Lower lobe of right lung (tissue), 2 donors: ENCODE data around the gene GPC6. TPM values are rescaled to one million over a fixed set of nuclear protein-coding genes. Genes with fewer than 3 reads are reported as not detected.

ENCODE experiments used
- ATAC-seq, 2 donors: fragments of 200-7000 bp; cut with Tn5 transposase; one replicate each; pipeline ENCODE4 v1.9.1; 2020 to 2022; ENCODE audit warnings: mild to moderate bottlenecking in 2 of 2, moderate library complexity in 2 of 2
- DNase-seq: peaks from one replicate; pipeline ENCODE4 v3.0.0-alpha.2; 2020
- H3K27ac ChIP-seq: fragments of 200-600 bp; one replicate; pipeline ENCODE4 v1.8.0; 2022
- H3K27me3 ChIP-seq: fragments of 200-600 bp; one replicate; pipeline ENCODE4 v1.8.0; 2022; ENCODE audit warnings: low read depth
- H3K36me3 ChIP-seq: fragments of 200-600 bp; one replicate; pipeline ENCODE4 v1.8.0; 2022; ENCODE audit warnings: mild to moderate bottlenecking
- H3K4me1 ChIP-seq: fragments of 200-600 bp; one replicate; pipeline ENCODE4 v1.8.0; 2022
- H3K4me3 ChIP-seq: fragments of 200-600 bp; one replicate; pipeline ENCODE4 v1.8.0; 2022; ENCODE audit warnings: mild to moderate bottlenecking
- H3K9me3 ChIP-seq: fragments of 200-600 bp; one replicate; pipeline ENCODE4 v1.8.0; 2022
- intact Hi-C: fragments of 100-400 bp; cut with DNase I; formaldehyde crosslinking; loops from one replicate; pipeline ENCODE4 v1.11.0; 2022
- total RNA-seq: library from RNA; stranded (reverse); fragmentation: NEBNext Ultra II Directional; extraction: Animal tissue kit (Norgen Biotek cat#: 25700); gene quantifications from one replicate; pipeline ENCODE4 v1.2.1, GENCODE V29; 2021
- TF ChIP-seq, protein P1 (sequence below): fragments of 200-600 bp; IDR thresholded peaks from one replicate; pipeline ENCODE4 v1.8.0; 2022; ENCODE audit warnings: antibody characterized with exemption, mild to moderate bottlenecking
- donor health status: DM: no; HTN: yes; CAD: no; lungs with severe emphysema.

The GPC6 gene
- total RNA-seq, 1 donor from 2014 or later = 5.5 TPM

GRCh38 chr13:93721483-93721882 is 494.9 kb downstream of the GPC6 start:
- no peak for ATAC-seq

GRCh38 chr13:93723316-93723715 is 496.7 kb downstream of the GPC6 start:
- H3K27me3 ChIP-seq = no peaks in the 10 kb centered on the region
- DNase-seq (no peak), ATAC-seq (no peak)
- H3K36me3 ChIP-seq = no peaks in the 10 kb centered on the region
- no peak overlapping the region for H3K27ac ChIP-seq
- intact Hi-C loops = no loop called here
- no peak overlapping the region for H3K4me3 ChIP-seq
- TF ChIP-seq, protein P1, sequence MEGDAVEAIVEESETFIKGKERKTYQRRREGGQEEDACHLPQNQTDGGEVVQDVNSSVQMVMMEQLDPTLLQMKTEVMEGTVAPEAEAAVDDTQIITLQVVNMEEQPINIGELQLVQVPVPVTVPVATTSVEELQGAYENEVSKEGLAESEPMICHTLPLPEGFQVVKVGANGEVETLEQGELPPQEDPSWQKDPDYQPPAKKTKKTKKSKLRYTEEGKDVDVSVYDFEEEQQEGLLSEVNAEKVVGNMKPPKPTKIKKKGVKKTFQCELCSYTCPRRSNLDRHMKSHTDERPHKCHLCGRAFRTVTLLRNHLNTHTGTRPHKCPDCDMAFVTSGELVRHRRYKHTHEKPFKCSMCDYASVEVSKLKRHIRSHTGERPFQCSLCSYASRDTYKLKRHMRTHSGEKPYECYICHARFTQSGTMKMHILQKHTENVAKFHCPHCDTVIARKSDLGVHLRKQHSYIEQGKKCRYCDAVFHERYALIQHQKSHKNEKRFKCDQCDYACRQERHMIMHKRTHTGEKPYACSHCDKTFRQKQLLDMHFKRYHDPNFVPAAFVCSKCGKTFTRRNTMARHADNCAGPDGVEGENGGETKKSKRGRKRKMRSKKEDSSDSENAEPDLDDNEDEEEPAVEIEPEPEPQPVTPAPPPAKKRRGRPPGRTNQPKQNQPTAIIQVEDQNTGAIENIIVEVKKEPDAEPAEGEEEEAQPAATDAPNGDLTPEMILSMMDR = no peak
- no peaks in the 10 kb centered on the region for H3K4me1 ChIP-seq
- no peaks in the 10 kb centered on the region for H3K9me3 ChIP-seq

More at GRCh38 chr13:93721483-93721882, 494.9 kb downstream of the GPC6 start:
- Histone ChIP-seq H3K4me1 (no peaks in the 10 kb centered on the region), H3K9me3 (no peaks in the 10 kb centered on the region), H3K27me3 (no peaks in the 10 kb centered on the region), H3K27ac (no peak overlapping the region), H3K4me3 (no peak overlapping the region), H3K36me3 (no peaks in the 10 kb centered on the region)
- TF ChIP-seq, protein P1 = no peak
- no peak for DNase-seq
- intact Hi-C loops = no loop called here

DNA sequence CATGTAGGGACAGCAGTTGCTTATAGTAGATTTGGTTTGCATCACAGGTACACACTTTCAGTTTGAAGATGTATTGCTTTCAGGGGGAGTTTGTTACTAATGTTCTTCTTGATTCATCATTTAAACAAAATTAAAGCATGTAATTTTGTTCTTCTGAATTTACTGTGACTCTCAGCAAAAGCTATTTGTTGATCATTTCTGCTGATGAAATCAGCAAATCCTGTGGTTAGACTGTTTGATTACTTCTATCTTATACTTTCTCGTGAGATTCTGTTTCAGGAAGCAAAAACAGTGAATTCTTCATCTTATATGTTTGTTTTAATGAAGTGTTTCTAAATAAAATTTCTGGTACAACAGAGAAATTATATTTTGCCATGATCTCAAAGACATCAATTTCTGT is 497.6 kb downstream of the GPC6 start:
- TF ChIP-seq, protein P1 = no peak
- H3K27me3 ChIP-seq = no peaks in the 10 kb centered on the region
- no peak overlapping the region for H3K4me3 ChIP-seq
- DNase-seq = no peak
- ATAC-seq = no peak
- no peaks in the 10 kb centered on the region for H3K36me3 ChIP-seq
- no peak overlapping the region for H3K27ac ChIP-seq
- H3K4me1 ChIP-seq = no peaks in the 10 kb centered on the region
- H3K9me3 ChIP-seq = no peaks in the 10 kb centered on the region
- intact Hi-C loops = no loop called here

DNA sequence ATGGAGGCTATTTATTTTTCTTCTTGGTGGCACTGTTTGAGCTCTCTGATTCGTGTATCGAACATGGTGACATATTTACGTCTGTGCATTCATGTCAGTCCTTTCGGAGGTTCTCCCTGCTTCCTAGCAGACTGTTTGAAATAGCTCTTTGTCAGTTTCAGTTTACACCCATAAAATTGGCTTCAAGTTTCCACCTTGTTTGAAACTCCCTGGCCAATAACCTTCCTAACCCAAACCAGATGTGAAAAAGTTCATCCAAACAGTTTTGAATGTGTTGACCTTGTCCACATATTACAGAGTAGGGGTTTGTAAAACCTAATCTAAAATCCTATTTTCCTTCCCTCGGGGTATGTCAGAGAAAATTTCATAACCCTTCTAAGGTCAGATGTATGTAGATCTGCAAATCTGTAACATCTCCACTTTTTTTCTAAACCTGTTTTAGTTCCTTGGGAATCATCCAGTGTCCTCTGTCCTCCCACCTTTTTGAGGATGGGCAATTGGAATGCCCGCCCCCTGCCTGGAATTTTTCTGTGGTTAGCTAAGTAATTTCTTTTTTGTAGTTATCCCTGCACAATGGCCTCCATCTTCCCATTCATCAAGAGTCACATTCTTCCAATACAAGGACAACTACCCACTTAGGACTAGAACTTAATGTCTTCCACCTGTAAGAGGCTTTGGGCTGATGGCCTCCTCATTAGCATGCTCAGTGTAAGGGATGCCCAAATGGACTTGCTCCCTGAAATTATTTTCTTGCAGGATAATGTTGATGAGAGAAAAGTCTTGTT is 499.8 kb downstream of the GPC6 start:
- H3K4me3 ChIP-seq = no peak overlapping the region
- intact Hi-C loops = no loop called here
- H3K4me1 ChIP-seq = peaks cover 9% of the 10 kb centered on the region
- H3K36me3 ChIP-seq = no peaks in the 10 kb centered on the region
- H3K27ac ChIP-seq = no peak overlapping the region
- H3K9me3 ChIP-seq = no peaks in the 10 kb centered on the region
- TF ChIP-seq, protein P1 = no peak
- no peaks in the 10 kb centered on the region for H3K27me3 ChIP-seq
- DNase-seq (no peak), ATAC-seq (no peak)

DNA sequence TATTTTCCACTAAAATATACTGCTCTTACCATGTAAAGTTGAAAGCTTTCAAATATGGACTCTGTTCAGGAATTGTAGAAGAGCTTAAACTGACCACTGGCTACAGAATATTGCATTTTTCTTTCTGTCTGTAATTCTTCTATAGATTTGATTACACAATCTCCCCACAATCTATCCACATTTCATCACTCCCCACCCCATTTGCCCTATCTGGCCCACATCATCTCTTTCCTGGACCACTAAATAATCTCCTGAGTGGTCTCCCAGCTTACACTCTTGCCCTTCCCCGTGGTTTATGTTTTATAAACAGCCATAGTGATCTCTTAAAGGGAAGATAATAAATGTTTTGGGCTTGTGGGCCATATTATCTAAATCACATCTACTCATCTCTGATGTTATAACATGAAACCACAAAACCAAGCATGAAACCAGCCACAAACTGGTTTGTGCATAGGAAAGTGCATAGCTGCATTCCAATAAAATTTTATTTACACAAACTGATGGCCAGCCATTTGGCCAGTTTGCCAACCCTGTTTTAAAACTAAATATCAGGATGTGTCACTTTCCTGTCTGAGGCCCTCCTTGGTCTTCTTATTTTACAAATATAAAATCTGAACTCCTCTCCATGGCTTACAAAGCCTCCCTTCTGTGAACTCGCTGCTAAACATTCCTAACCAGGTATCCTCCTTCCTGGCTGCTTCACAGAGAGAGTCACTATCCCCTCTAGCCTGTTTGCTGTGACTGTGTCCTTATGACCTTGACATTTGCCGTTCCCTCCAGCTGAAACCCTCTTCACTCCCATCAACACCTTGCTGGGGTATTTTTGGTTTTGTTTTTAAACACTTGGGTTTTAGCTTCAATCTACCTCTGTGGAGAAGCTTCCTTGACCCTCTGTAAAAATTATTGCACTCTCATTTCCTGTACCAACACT is 500.9 kb downstream of the GPC6 start:
- Histone ChIP-seq H3K27ac (no peak overlapping the region), H3K36me3 (no peaks in the 10 kb centered on the region), H3K4me1 (peaks cover 9% of the 10 kb centered on the region), H3K4me3 (no peak overlapping the region), H3K27me3 (no peaks in the 10 kb centered on the region), H3K9me3 (no peaks in the 10 kb centered on the region)
- ATAC-seq (no peak), DNase-seq (no peak)
- TF ChIP-seq, protein P1 = no peak
- intact Hi-C loops = no loop called here
